Osteoblast (primary cell): ENCODE results near the gene LHFPL3. TPM values are rescaled to one million over a fixed set of nuclear protein-coding genes. Genes with fewer than 3 reads are reported as not detected.

Experiments
- DNase-seq: peaks from one replicate; pipeline ENCODE4 v3.0.0; 2011; ENCODE audit warnings: low spot score, mixed read lengths; ENCODE audit not compliant: insufficient read length; ENCODE audit errors: missing footprints
- H2AFZ ChIP-seq: 2 replicates; pipeline ENCODE4 v1.6.0; 2011; ENCODE audit warnings: mild to moderate bottlenecking, low read length
- H3K27ac ChIP-seq: 2 replicates; pipeline ENCODE4 v1.5.1; 2011; ENCODE audit warnings: mild to moderate bottlenecking, low read depth, low read length, moderate library complexity
- H3K27me3 ChIP-seq: 2 replicates; pipeline ENCODE4 v1.6.0; 2012; ENCODE audit warnings: mild to moderate bottlenecking, control low read depth, inconsistent platforms, low read length, moderate library complexity; ENCODE audit not compliant: insufficient read depth
- H3K36me3 ChIP-seq: 2 replicates; pipeline ENCODE4 v1.5.1; 2011; ENCODE audit warnings: mild to moderate bottlenecking, low read length, control low read depth, moderate library complexity; ENCODE audit not compliant: insufficient read depth
- H3K4me1 ChIP-seq: 2 replicates; pipeline ENCODE4 v1.5.1; 2011; ENCODE audit warnings: mild to moderate bottlenecking, low read length, control low read depth, moderate library complexity; ENCODE audit not compliant: insufficient read depth
- H3K4me2 ChIP-seq: 2 replicates; pipeline ENCODE4 v1.6.0; 2011; ENCODE audit warnings: mild to moderate bottlenecking, low read length; ENCODE audit not compliant: insufficient read depth
- H3K4me3 ChIP-seq: fragments of 200-600 bp; sonication (generic); 3 replicates; pipeline ENCODE4 v1.5.1; 2012; ENCODE audit warnings: mild to moderate bottlenecking, low read length, inconsistent platforms; ENCODE audit not compliant: insufficient read depth
- H3K79me2 ChIP-seq: 2 replicates; pipeline ENCODE4 v1.6.0; 2012; ENCODE audit warnings: mild to moderate bottlenecking, low read length, control low read depth, inconsistent platforms; ENCODE audit not compliant: insufficient read depth
- H3K9me3 ChIP-seq: 2 replicates; pipeline ENCODE4 v1.5.1; 2011; ENCODE audit warnings: low read depth, low read length, control low read depth
- H4K20me1 ChIP-seq: 2 replicates; pipeline ENCODE4 v1.6.0; 2012; ENCODE audit warnings: mild to moderate bottlenecking, low read length, control low read depth; ENCODE audit not compliant: insufficient read depth
- small RNA-seq: library from RNA; depleted of rRNA; stranded (forward); fragments of <200 nt; gene quantifications from one replicate; pipeline ENCODE3, GENCODE V24; 2012
- total RNA-seq: library from RNA; depleted of rRNA; stranded (reverse); fragments of >200 nt; gene quantifications from 2 replicates; pipeline ENCODE4 v1.2.3, GENCODE V29; 2012
- TF ChIP-seq, protein P1 (sequence below): IDR thresholded peaks from 2 replicates; pipeline ENCODE4 v1.5.1; 2011; ENCODE audit warnings: mild to moderate bottlenecking, low read depth, low read length, moderate library complexity; ENCODE audit errors: extremely low read depth

LHFPL3 gene
- total RNA-seq, 1 donor = not detected

DNA sequence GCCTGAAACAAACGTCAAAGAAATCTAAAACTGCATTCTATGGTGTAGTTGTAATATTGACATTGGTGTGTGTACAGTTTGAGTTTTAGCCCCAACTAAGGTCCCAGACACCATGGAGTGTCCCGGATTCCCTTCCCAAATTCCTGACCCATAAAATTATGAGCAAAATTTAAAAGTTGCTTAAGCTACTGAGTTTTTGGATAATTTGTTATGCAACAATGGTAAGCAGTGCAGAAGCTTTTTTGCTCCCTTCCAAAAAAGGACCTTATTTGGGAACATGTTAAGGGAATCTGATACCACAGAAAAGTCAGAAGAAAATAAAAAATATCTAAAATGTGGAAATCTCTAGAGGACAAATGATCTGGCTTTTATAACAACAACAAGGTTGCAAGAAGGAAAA is 622.4 kb downstream of the LHFPL3 start:
- TF ChIP-seq, protein P1, sequence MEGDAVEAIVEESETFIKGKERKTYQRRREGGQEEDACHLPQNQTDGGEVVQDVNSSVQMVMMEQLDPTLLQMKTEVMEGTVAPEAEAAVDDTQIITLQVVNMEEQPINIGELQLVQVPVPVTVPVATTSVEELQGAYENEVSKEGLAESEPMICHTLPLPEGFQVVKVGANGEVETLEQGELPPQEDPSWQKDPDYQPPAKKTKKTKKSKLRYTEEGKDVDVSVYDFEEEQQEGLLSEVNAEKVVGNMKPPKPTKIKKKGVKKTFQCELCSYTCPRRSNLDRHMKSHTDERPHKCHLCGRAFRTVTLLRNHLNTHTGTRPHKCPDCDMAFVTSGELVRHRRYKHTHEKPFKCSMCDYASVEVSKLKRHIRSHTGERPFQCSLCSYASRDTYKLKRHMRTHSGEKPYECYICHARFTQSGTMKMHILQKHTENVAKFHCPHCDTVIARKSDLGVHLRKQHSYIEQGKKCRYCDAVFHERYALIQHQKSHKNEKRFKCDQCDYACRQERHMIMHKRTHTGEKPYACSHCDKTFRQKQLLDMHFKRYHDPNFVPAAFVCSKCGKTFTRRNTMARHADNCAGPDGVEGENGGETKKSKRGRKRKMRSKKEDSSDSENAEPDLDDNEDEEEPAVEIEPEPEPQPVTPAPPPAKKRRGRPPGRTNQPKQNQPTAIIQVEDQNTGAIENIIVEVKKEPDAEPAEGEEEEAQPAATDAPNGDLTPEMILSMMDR = no peak
- no peak overlapping the region for H3K4me3 ChIP-seq
- H2AFZ ChIP-seq = no peak overlapping the region
- H3K4me1 ChIP-seq = peaks cover 14% of the 10 kb centered on the region
- no peaks in the 10 kb centered on the region for H3K27me3 ChIP-seq
- no peak for DNase-seq
- no peaks in the 10 kb centered on the region for H3K36me3 ChIP-seq
- no peaks in the 10 kb centered on the region for H4K20me1 ChIP-seq
- peak overlapping the region; percentile 29 for H3K4me2 ChIP-seq
- no peaks in the 10 kb centered on the region for H3K79me2 ChIP-seq
- H3K27ac ChIP-seq = peak overlapping the region; percentile 66
- H3K9me3 ChIP-seq = no peaks in the 10 kb centered on the region

DNA sequence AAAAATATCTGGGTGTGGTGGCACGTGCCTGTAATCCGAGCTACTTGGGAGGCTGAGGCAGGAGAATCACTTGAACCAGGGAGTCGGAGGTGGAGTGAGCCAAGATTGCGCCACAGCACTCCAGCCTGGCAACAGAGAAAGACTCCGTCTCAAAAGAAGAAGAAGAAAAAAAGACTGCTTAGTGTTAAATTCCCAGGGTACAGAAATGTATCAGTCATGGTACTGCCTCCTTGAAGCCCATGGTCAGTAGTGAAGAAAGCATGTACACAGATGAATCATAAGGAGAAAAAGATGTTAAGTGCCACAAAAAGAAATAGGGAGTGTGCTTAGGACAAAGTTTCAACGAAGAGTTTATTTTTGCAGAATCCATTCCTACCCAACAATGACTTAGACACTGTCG is 623.1 kb downstream of the LHFPL3 start:
- Histone ChIP-seq H4K20me1 (no peaks in the 10 kb centered on the region), H3K4me3 (no peak overlapping the region), H3K4me2 (peak overlapping the region; percentile 29), H3K79me2 (no peaks in the 10 kb centered on the region), H3K27ac (peak overlapping the region; percentile 66), H2AFZ (peak overlapping the region; percentile 15), H3K4me1 (peaks cover 10% of the 10 kb centered on the region), H3K9me3 (no peaks in the 10 kb centered on the region), H3K36me3 (no peaks in the 10 kb centered on the region), H3K27me3 (no peaks in the 10 kb centered on the region)
- DNase-seq = peak; percentile 88
- TF ChIP-seq, protein P1 = no peak

DNA sequence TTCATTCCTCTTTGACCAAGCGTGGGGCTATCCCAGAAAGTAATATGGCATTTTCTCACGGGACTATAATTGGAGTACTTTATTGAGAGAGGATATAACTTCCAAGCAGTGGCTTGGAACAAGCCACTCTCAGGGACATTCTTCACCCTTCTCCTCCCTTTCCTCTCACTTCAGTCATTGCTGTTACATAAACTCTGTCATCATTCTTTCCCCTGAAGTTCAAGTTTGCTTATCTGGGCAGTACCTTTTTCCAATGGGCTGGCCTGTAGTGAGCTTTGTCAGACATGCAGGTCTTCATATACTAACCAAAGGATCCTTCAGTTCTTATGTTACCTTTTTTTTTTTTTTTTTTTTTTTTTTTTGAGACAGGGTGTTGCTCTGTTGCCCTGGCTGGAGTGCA is 626.9 kb downstream of the LHFPL3 start:
- peaks cover 23% of the 10 kb centered on the region for H3K4me1 ChIP-seq
- no peak overlapping the region for H3K27ac ChIP-seq
- H3K36me3 ChIP-seq = no peaks in the 10 kb centered on the region
- no peaks in the 10 kb centered on the region for H4K20me1 ChIP-seq
- no peak for DNase-seq
- H2AFZ ChIP-seq = no peak overlapping the region
- H3K27me3 ChIP-seq = no peaks in the 10 kb centered on the region
- TF ChIP-seq, protein P1 = no peak
- H3K4me3 ChIP-seq = no peak overlapping the region
- no peaks in the 10 kb centered on the region for H3K79me2 ChIP-seq
- H3K9me3 ChIP-seq = no peaks in the 10 kb centered on the region
- no peak overlapping the region for H3K4me2 ChIP-seq

Small RNA genes within 50 kb of the gene (small RNA-seq; reads per million reads assigned to genes)
- not detected for gene RN7SL8P

Other genes starting within 250 kb of the LHFPL3 start
- 22.1 and 25.6 TPM in 2 replicates for gene ORC5, start 120.6 kb upstream of the LHFPL3 start, total RNA-seq